ENCODE data around the gene NFATC2.
"Not testable (repeated sequence)": the region's sequence is repeated elsewhere in the genome, so short reads cannot be mapped to it uniquely, and the experiment has no call there.

NFATC2 gene

GRCh38 chr20:51542571-51543421 is at the start of gene NFATC2:
NFATC2 (minus strand) TSS chr20:51542719; CDS start chr20:51542499, 220 bp downstream.
- DNase-seq: peak; percentile 63

- DNase-seq: no peak
These were observed 49.4 kb upstream of the NFATC2 start for GRCh38 chr20:51591871-51592270.

GRCh38 chr20:51588762-51589161 is 46.2 kb upstream of the NFATC2 start:
- DNase-seq: no peak

- no peak for DNase-seq
These were observed 44.6 kb upstream of the NFATC2 start for GRCh38 chr20:51587145-51587544.

- peak; percentile 15 for DNase-seq
These were observed 43.5 kb upstream of the NFATC2 start for GRCh38 chr20:51586005-51586440.

- no peak for DNase-seq
These were observed 42.6 kb upstream of the NFATC2 start for GRCh38 chr20:51585148-51585547.

GRCh38 chr20:51584737-51585136 is 42.2 kb upstream of the NFATC2 start:
- no peak for DNase-seq

- no peak for DNase-seq
These were observed 41.6 kb upstream of the NFATC2 start for GRCh38 chr20:51584116-51584515.

GRCh38 chr20:51583499-51583898 is 41.0 kb upstream of the NFATC2 start:
- no peak for DNase-seq

- DNase-seq: no peak
These were observed 40.6 kb upstream of the NFATC2 start for GRCh38 chr20:51583073-51583472.

- DNase-seq: no peak
These were observed 39.1 kb upstream of the NFATC2 start for GRCh38 chr20:51581571-51581970.

GRCh38 chr20:51579137-51579536 is 36.6 kb upstream of the NFATC2 start:
- no peak for DNase-seq

- no peak for DNase-seq
These were observed 35.6 kb upstream of the NFATC2 start for GRCh38 chr20:51578145-51578459.

GRCh38 chr20:51577432-51578144 is 35.1 kb upstream of the NFATC2 start:
- DNase-seq: no peak

- DNase-seq: no peak
These were observed 33.0 kb upstream of the NFATC2 start for GRCh38 chr20:51575486-51575885.

- DNase-seq: no peak
These were observed 31.9 kb upstream of the NFATC2 start for GRCh38 chr20:51574248-51575033.

GRCh38 chr20:51573576-51574243 is 31.2 kb upstream of the NFATC2 start:
- no peak for DNase-seq

- no peak for DNase-seq
These were observed 28.9 kb upstream of the NFATC2 start for GRCh38 chr20:51571460-51571794.

- no peak for DNase-seq
These were observed 28.4 kb upstream of the NFATC2 start for GRCh38 chr20:51570739-51571459.

- DNase-seq: no peak
These were observed 27.6 kb upstream of the NFATC2 start for GRCh38 chr20:51569815-51570738.

GRCh38 chr20:51568533-51568932 is 26.0 kb upstream of the NFATC2 start:
- not testable (repeated sequence) for DNase-seq

Data from NK-92 treated with Interleukin-12 subunit alpha and Interleukin-12 subunit beta, amount 100 ng/mL, for 24 hours (cell line).